Stimulated activated CD4-positive, alpha-beta T cell treated with anti-CD3 and anti-CD28 coated beads, Interleukin-15, amount 100 ng/mL, for 48 hours (primary cell): ENCODE data around the gene WDR45B.
A peak's percentile ranks its signal among the peaks of the same experiment; 100 is the strongest.

Source experiments
- DNase-seq, 2 donors: peaks; one replicate each; pipeline ENCODE4 v3.0.0-alpha.2; 2020; ENCODE audit warnings: low read depth in 2 of 2

Gene WDR45B

DNA sequence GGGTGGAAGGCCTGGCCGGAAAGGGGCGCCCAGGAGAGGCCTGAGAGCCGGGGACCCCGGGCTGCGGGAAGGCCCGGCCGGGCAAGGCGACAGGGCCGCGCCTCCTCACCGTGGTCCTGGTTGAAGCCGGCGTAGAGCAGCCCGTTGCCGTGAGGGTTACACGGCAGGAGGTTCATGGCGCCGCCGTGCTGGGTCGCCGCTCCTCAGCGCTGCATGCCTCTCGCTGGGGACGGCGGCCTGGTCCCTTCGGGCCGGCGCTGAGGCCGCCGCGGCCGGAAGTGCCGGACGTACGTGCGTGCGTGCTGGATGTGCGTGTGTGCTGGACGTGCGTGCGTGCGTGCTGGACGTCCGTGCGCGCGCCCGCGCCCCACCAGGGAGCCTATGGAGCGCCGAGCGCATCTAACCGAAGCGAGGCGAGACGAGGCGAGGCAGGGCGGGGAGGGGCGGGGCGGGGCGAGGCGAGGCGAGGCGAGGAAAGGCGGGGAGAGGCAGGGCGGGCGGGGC is at the start of gene WDR45B:
Gene WDR45B (minus strand): TSS at position 280 of the 504 bp plus-strand sequence. CDS start 104 bp downstream, at position 176.
- peak; percentile 84 to 85 for DNase-seq

DNA sequence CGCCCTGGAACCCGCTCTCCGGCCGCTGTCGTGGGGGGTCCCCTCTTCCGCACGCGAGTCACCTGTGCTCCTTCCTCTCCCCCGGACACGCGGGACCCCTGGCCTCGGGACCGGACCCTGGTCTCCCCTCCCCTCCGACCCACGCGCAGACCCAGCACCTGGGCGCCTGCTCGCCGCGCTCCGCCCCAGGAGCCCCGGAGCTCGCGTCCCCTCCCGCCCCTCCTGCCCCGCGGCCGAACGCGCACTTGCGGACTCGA is 49.5 kb upstream of the WDR45B start:
- no peak for DNase-seq

DNA sequence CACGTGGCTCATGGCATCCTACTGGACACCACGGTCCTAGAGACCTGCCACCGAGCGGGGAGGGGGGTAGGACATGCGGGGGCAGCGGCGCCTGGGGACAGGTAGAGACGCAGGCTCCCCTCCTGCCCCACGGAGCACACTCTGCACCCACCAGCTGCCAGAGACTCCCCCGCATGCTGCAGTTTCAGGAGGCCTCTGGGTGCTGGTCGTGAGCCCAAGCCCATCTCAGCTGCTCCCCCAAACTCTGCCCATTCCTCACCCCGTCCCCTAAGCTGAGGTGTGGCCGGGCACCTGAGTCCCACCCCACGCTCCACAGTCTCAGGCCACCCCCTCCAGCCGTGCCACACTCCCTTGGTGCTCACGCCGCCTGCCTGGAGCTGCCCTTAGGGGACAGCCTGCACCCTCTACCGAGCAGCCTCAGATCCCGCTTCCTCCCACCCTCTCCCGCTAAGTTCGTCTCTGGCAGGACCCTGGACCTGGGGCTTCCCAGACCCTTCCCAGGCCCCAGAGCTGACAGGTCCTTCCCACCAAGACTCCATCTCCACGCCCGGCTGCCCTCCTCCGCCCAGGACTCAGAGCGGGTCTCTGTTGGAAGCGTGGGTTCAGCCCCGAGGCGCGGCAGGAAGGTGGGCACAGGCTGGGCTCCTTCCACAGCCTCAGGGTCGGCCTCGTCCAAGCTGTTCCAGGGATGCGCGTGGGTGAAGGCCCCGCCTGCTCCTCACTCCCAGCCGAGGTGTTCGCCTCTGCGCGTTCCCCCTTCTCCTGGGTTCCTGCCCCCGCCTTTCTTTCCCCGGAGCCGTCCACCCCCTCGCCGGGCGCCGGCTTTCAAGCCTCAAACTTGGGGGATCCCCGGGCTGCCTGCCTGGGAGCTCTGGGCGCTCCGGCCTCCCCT is 48.9 kb upstream of the WDR45B start:
- no peak for DNase-seq

DNA sequence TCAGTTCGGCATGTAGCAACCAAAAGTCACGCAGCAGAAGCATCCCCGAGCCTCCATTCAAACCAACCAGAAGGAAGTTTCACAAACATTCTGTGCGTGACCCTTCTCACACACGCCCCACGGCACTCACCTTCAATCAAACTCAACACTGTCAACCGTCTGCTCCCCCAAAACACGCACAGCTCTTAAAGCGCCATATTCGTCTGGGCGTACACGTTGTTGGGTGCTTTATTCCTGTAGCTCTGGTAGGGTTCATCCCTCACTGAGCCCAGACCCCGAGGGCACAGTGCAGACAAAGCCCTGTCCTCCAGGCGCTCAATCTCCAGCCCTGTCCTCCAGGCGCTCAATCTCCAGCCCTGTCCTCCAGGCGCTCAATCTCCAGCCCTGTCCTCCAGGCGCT is 48.0 kb upstream of the WDR45B start:
- DNase-seq = no peak

DNA sequence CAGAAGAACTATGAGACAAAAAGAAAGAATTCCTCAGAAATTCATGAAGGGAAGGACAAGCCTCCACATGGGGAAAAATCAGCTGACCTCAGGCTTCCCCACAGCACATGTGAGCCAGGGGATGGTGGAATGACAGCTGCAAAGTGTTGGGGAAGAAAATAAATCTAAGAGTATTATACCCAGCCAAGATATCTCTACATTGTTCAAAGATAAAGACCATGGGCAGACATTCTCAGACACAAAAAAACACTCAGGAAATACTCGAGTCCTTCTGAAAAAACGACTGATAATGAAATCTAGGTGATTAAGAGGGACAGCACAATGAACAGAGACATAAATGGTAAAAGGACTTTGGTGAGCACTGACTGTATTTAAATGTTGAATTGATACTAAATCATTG is 46.4 kb upstream of the WDR45B start:
- DNase-seq = no peak

DNA sequence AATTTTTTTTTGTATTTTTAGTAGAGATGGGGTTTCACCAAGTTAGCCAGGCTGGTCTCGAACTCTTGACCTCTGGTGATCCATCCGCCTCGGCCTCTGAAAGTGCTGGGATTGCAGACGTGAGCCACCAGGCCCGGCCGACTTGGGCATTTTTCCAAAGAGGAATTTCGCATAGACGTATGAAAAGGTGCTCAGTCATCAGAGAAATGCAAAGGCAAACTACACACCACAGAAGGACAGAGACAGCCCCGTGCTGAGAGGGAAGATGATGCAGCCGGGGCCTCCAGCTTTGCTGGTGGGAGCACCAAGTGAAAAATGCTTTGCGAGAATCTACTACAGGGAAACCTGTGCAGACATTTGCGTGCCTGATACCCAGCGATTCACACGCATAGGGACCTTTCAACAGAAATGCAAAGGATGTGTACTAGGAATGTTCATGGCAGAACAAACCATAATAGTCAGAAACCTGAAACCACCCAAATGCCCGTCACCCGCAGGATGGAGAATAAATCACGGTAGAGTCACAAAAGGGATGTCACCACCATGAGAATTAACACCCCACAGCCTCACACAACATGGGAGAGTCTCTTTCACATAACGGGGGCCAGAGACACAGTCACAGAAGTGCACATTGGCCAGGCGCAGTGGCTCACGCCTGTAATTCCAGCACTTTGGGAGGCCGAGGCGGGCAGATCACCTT is 45.1 kb upstream of the WDR45B start:
- no peak for DNase-seq

DNA sequence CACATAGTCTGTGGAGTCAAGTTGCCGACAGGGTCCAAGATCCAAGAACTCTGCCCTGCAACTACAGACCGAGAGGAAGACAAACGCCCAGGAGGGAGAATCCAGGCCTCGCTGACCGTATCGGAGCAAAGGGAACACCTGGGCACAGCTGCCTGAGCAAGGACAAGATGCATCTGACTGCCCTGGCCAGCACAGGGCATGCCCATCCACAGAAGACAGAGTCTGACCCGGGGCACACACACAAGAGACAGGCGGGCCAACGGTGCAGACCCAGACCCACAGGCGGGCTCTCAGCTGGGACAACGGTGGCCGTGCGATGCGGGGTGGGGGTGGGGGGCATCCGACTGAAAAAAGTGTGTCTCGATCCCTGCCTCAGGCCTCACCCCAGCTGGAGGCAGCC is 44.0 kb upstream of the WDR45B start:
- no peak for DNase-seq

DNA sequence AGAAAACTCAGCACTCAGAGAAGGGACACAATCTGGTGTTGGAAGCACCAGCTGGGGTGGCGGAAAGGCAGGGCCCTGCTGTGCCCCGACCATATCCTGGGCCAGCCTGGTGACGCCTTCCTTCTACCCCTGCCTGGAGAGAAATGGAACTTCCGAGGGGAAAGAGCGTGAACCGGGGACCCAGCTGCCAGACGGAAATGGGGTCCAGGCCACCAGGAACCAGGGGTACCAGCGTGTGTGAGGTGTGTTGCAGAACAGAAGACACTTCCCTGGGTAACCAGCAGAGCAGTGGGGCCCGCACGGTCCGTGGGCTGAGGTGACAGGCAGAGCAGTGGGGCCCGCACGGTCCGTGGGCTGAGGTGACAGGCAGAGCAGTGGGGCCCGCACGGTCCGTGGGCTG is 43.5 kb upstream of the WDR45B start:
- no peak for DNase-seq

DNA sequence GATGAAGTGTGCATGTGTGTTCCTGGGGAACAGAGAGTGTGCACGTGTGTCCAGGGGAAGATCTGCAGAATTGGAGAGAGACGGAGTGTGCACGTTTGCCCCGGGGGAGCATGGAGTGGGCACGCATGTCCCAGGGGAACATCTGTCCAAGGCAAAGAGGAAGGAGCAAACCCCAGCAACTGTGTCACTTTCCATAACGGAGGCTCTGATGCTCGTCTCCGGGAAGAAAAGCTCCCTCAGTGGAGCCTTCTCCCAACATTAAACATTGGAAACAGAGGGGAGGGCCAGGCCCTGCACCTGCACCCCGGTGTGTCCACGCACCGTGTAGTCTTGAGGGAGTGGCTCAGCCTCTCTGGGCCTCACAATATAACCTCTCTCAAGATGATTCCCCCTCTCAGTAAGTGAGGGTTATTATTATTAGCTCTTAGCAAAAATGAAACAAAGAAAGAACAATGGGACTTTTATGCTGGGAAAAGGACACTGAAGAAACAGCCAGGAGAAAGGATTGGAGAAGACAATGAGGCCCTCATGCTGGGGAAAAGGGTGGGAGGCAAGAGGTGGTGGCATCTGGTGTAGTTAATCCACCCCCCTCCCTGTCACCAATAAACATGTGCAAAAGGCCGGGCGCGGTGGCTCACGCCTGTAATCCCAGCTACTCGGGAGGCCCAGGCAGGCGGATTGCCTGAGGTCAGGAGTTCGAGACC is 42.7 kb upstream of the WDR45B start:
- DNase-seq = no peak

DNA sequence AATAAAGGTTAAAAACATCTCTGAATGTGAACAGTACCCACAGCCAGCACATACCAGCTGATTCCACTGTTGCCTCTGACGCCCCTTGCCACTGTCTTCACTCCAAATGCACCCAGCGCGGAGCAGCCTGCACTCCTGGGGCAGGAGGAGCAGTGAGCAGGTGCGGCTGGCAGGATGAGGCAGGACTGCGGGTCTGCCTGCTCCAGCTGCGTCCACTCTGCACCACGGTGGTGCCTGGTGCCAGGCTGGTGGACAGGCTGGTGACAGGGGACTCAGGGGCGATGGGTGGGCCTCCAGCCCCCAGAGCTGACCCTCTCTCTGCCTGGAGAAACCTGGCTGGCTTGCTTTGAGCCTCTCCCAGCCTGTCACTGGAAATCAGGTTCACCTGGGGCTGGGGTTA is 40.8 kb upstream of the WDR45B start:
- DNase-seq = no peak

DNA sequence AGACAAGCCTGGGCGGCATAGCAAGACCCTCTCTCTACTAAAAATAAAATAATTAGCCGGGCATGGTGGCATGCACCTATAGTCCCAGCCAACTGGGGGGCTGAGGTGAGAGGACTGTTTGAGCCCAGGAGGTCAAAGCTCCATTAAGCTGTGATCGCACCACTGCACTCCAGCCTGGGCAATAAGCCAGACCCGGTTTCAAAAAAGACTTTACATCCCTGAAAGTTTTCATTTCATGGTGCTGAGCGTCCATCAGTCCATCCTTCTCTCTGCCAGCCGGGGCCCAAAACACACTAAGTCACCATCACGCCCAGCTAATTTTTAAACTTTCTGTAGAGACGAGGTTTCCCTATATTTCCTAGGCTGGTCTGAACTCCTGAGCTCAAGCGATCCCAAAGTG is 39.6 kb upstream of the WDR45B start:
- no peak for DNase-seq

DNA sequence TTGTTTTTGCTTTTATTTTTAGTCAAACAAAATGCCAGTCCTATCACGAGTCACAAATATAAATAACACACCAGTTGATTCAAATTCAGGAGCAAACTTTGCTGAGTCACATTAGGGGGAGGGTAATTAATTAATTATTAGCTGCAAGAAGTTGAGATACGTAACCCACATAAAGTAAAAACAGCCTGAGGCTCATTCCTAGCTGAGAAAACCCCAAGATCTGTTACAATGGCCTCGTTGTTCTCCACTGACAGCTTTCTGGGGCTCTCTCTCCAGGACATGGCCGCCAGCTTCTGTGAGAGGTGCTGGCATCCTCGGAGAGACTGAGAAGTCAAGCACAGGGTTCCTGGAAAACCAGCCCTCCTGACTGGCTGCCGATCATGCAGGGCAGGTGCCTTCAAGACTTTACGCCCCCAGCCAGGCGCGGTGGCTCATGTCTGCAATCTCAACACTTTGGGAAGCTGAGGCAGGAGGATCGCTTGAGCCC is 39.2 kb upstream of the WDR45B start:
- no peak for DNase-seq

DNA sequence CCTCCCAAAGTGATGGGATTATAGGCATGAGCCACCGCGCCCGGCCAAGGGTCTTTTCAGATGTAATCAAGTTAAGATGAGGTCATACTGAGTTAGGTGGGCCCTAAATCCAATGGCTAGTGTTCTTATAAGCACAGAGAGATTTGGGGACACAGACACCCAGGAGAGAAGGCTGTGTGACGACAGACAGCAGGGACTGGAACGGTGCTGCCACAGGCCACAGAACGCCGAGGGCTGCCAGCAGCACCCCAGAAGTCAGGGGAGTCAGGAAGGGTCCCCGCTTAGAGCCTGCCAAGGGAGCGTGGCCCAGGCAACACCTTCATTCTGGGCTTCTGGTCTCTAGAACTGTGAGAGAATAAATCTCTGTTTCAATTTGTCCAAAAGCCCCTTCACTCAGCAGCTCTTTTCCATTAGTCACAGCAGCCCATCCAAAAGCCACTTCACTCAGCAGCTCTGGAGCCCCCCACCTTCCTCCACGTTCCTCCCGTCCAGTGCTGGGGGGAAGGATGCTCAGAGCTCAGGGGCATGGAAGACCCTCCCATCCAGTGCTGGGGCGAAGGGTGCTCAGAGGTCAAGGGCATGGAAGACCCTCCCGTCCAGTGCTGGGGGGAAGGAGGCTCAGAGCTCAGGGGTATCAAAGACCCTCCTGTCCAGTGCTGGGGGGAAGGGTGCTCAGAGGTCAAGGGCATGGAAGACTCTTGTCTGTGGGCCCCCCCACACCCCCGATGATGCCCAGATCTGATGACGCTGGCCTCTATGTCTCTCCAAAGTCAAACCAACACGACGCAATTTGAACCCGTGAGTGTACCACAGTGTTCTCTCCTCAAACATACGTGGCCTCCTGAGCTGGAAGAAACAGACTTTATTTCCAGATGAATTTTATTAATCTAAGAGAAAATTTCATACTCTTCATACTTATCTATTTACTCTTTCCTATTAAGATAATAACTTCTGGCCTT is 38.4 kb upstream of the WDR45B start:
- DNase-seq = no peak

DNA sequence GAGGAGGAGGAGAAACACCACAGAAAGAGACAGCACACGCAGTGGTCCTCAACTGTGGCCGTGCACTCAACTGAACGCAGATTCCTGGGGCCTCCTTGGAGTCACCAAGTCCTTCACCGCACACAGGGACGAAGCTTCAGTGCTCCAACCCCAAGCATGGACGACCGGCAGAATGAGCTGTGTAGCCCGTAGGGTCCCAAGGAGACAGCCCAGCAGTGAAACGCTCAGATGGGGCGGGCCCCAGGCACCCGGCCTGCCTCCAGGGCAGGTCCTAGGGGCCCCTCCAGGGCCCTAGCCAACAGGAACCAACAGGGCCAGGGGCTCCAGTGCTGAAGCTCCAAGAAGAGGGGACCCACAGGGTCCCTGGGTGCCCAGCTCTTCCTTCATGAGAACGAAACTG is 37.0 kb upstream of the WDR45B start:
- DNase-seq = no peak

DNA sequence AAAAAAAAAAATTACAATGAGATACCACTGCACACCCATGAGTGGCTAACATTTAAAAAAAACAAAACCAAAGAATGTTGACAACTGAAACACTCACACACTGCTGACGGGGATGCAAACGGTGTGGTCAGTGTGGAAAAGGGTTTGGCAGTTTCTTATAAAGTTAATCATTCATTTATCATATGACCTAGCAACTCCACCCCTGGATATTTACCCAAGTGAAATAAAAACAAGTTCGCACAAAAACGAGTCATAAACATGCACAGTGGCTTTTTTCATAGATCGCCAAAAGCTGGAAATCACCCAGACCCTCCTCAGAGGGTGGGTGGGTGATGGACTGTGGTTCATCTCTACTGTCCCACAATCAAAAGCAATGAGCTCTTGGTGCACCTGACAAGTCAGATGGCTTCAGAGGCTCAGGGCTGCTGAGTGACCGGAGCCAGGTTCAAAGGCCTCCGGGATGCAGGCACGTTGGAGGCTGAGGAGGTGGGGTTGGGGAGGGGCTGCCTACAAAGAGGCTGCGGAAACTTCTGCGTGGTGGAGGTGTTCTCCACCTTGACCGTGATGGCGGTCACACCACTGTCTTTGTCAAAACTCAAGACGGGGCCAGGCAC is 36.1 kb upstream of the WDR45B start:
- no peak for DNase-seq

DNA sequence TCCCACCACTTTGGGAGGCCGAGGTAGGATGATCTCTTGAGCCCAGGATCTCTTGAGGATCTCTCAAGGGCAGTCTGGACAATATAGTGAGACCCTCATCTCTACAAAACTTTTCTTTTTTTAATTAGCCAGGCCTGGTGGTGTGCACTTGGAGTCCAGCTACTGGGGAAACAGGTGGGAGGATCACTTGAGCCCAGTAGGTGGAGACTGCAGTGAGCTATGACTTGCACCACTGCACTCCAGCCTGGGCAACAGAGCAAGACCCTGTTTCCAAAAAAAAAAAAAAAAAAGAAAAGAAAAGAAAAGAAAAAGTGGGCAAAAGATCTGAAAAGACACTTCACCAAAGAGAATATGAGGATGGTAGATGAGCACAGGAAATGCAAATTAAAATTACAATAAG is 35.3 kb upstream of the WDR45B start:
- no peak for DNase-seq

DNA sequence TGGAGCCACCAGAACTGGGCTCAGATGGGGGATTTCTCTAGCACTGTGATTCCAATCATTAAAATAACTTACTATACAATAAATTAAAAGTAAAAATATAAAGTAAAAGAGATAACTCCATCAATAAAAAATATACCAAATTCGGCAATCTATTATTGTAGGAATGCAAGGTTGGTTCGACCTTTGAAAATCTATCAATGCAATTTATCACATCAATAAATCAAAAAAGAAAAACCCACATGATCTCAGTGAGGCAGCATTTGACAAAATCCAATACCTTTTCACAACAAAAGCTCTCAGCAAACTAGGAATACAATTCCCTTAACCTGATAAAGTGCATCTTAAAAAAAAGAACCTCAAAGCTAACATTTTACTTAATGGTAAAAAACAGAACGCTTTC is 33.3 kb upstream of the WDR45B start:
- DNase-seq = no peak

DNA sequence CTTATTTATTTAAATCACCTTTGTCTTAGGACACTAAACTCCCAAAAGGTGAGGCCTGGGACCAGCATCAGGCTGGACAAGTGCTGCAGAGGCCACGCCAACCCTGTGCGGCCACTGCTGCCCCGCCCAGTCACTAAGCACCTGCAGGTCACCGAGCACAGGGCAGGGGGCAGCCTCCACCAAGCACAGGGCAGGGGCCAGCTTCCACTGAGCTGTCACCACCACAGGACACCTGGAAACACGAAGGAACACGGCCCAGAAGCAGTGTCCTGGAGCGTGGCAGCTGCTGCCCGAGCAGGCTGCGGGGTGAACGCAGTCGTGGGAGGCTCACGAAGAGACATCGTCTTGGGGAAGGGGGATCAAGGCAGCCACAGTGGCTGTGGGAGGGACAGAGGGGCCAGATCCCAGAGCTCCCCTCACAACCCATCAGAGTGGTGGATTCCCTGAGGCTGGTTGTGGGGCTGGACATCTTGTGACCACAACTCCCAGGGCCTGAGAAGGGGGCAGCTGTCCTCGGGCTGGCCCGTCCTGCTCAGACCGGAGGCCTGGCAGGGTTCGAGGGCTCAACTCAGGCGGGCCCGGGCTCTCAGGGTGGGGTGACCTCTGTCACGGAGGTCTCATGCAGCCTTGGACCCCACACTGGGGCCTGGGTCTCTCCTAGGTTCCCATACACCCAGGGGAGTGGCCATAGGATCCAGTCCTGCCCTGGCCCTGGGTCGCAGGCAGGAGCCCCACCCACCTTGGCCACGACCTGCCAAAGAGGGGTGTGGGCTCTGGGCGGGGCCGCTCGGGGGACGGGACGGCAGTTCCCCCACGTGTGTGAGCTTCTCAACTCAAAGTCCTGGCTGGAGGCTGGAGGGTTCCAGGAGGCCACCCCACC is 31.6 kb upstream of the WDR45B start:
- DNase-seq = no peak

DNA sequence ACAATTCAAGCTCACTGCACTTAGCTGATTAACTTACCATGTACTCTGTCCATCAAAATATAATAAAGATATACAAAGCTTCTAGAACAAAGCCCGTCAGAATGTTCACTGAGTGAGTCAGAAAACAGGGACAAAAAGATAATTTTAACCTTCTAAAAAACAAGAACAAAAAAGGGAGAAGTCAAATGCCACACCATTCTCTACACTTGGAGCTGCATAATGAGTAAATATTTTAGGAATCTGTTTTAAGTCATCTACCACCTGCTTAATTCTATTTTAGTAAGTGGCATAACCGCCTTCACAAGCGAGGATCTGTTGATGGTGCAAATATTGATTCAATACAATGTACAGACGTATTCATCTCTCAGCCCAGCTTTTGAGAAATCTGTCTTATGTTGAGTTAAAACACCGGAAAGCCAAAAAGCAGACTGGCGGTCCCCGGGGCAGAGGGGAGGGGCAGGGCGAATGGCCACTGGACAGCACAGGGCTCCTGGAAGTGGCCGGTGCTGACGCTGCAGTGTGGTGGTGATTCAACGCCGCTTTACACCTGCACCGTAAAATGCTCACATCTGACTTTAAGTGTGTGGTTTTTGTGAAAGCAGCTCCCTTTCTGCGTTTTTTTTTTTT is 30.1 kb upstream of the WDR45B start:
- DNase-seq = no peak
